Ramos (cell line): Measurements from ENCODE around the gene ADRB1.

ENCODE experiments used
- in situ Hi-C: fragments of 300-500 bp; cut with MboI; formaldehyde crosslinking; loops from one replicate; pipeline ENCODE4 v1.14.3; 2022; ENCODE audit warnings: low sequenced_read_pairs; ENCODE audit not compliant: unreplicated experiment

Gene ADRB1

GRCh38 chr10:114043532-114044246, at the start of gene ADRB1:
Gene ADRB1, plus strand, starts transcription at chr10:114043866. Its CDS starts 267 bp downstream, at chr10:114044133.
- in situ Hi-C loops: no loop called here

GRCh38 chr10:113995201-113995600, 48.5 kb upstream of the ADRB1 start:
- in situ Hi-C loops: no loop called here

- in situ Hi-C loops: no loop called here
Observed at GRCh38 chr10:113997428-113997827, 46.2 kb upstream of the ADRB1 start.

GRCh38 chr10:113999531-113999930, 44.1 kb upstream of the ADRB1 start:
- in situ Hi-C loops: no loop called here

- in situ Hi-C loops: no loop called here
Observed at GRCh38 chr10:114000457-114001010, 43.1 kb upstream of the ADRB1 start.

- in situ Hi-C loops: no loop called here
Observed at GRCh38 chr10:114002422-114002821, 41.2 kb upstream of the ADRB1 start.

GRCh38 chr10:114003161-114003941, 40.3 kb upstream of the ADRB1 start:
- in situ Hi-C loops: no loop called here

GRCh38 chr10:114009281-114009996, 34.2 kb upstream of the ADRB1 start:
- in situ Hi-C loops: no loop called here

- in situ Hi-C loops: no loop called here
Observed at GRCh38 chr10:114010316-114010715, 33.4 kb upstream of the ADRB1 start.

GRCh38 chr10:114012650-114013049, 31.0 kb upstream of the ADRB1 start:
- in situ Hi-C loops: no loop called here

- in situ Hi-C loops: no loop called here
Observed at GRCh38 chr10:114015708-114016107, 28.0 kb upstream of the ADRB1 start.

GRCh38 chr10:114017271-114017670, 26.4 kb upstream of the ADRB1 start:
- in situ Hi-C loops: no loop called here

- in situ Hi-C loops: no loop called here
Observed at GRCh38 chr10:114017873-114018272, 25.8 kb upstream of the ADRB1 start.

- in situ Hi-C loops: no loop called here
Observed at GRCh38 chr10:114019226-114019625, 24.4 kb upstream of the ADRB1 start.

- in situ Hi-C loops: no loop called here
Observed at GRCh38 chr10:114021154-114021553, 22.5 kb upstream of the ADRB1 start.

GRCh38 chr10:114021717-114022680, 21.7 kb upstream of the ADRB1 start:
- in situ Hi-C loops: no loop called here

- in situ Hi-C loops: no loop called here
Observed at GRCh38 chr10:114022766-114023597, 20.7 kb upstream of the ADRB1 start.

GRCh38 chr10:114024876-114025610, 18.6 kb upstream of the ADRB1 start:
- in situ Hi-C loops: no loop called here
